ENCODE data around the gene TNRC6A.
A peak's percentile ranks its signal among the peaks of the same experiment; 100 is the strongest.
"Not testable (repeated sequence)": the region's sequence is repeated elsewhere in the genome, so short reads cannot be mapped to it uniquely, and the experiment has no call there.

TNRC6A gene

GRCh38 chr16:24801761-24802302 lies 72.4 kb downstream of the TNRC6A start:
- H3K27ac ChIP-seq = no peak overlapping the region
- DNase-seq (ENCODE audit: low read depth, low spot score) = no peak

- no peak for DNase-seq (ENCODE audit: low read depth, low spot score)
- H3K27ac ChIP-seq = no peak overlapping the region
Observed at GRCh38 chr16:24805484-24805883, 76.0 kb downstream of the TNRC6A start.

DNA sequence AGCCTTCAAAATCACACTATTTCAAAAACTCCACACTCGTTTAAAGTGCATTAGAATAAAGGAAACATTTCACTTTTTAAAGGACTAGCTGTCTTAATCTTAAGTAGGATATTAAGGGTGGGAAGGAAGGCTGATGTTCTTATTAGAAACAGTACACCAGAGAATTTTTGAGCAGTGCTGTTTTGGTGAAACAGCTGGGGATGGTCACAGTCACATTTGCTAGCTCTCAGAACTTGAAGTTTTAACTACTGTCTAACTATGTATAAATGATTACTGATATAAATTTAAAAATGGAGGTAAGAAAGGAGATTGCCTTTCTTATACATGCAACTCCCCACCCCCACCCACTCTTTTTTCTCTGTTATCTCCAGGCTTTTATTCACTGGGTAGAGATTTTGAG lies 77.8 kb downstream of the TNRC6A start:
- no peak overlapping the region for H3K27ac ChIP-seq
- no peak for DNase-seq (ENCODE audit: low read depth, low spot score)

- DNase-seq (ENCODE audit: low read depth, low spot score) = no peak
- H3K27ac ChIP-seq = no peak overlapping the region
Observed at GRCh38 chr16:24810951-24811843, 81.7 kb downstream of the TNRC6A start.

- not testable (repeated sequence) for DNase-seq (ENCODE audit: low read depth, low spot score)
Observed at GRCh38 chr16:24812813-24813212, 83.4 kb downstream of the TNRC6A start.

GRCh38 chr16:24815021-24815420 lies 85.6 kb downstream of the TNRC6A start:
- DNase-seq (ENCODE audit: low read depth, low spot score) = no peak
- H3K27ac ChIP-seq = no peak overlapping the region

More at GRCh38 chr16:24812813-24813212, 83.4 kb downstream of the TNRC6A start:
- not testable (repeated sequence) for H3K27ac ChIP-seq

DNA sequence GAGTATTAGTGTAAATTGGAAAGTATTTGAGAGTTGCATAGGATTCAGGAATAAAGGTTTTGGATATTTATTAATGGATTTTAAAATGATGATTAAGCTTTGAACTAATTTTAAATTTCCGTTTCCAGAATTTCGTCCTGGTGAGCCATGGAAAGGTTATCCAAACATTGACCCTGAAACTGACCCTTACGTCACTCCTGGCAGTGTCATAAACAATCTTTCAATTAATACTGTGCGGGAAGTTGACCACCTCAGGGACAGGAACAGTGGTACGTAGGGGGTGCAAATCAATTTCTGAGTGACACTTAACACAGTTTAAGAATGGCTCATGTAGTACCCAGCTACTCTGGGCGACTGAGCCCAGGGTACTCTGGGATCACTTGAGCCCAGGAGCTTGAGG lies 87.2 kb downstream of the TNRC6A start:
- DNase-seq (ENCODE audit: low read depth, low spot score) = no peak
- no peak overlapping the region for H3K27ac ChIP-seq

GRCh38 chr16:24819462-24820040 lies 90.1 kb downstream of the TNRC6A start:
- DNase-seq (ENCODE audit: low read depth, low spot score) = no peak
- peak overlapping the region; percentile 60 for H3K27ac ChIP-seq

DNA sequence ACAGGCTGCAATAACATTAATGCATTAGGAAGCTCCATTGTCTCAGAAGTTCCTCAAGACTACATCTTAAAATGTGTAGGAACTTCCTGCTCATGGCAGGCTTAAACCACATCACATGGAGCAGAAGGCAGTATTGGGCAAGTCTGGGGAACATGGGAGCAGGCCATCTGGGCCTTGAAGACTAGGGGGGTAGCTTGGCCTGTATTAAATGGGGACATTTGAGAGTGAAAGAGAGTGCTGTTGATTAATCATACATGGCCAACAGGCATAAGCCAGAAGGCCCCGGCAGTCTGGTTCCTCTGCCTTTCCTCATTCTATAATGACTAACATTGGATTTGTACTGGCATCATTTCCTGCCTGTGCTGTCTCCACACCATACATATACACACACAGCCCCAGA lies 91.1 kb downstream of the TNRC6A start:
- peak overlapping the region; percentile 60 for H3K27ac ChIP-seq

DNA sequence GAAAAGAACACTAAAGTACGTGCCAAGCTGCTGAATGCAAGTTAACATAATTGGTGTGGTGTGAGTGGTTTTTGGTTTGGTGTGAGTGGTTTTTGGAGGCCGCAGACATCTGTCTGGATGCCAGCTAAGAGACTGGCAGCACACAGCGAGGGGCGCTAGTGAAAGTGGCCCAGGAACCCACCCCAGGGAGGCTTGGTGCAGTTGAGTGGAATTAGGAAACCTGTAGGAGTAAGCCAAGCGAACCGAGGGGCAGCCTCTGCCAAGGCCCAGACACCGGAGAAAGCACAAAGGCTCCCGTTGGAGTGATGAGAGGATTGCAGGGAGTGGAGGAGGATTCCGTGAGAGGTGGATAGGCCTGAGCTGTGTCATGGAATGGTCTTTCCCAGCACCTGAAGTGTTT lies 91.7 kb downstream of the TNRC6A start:
- H3K27ac ChIP-seq = peak overlapping the region; percentile 60
- DNase-seq (ENCODE audit: low read depth, low spot score) = no peak

More for the DNA sequence above, 91.1 kb downstream of the TNRC6A start:
- DNase-seq (ENCODE audit: low read depth, low spot score) = no peak

DNA sequence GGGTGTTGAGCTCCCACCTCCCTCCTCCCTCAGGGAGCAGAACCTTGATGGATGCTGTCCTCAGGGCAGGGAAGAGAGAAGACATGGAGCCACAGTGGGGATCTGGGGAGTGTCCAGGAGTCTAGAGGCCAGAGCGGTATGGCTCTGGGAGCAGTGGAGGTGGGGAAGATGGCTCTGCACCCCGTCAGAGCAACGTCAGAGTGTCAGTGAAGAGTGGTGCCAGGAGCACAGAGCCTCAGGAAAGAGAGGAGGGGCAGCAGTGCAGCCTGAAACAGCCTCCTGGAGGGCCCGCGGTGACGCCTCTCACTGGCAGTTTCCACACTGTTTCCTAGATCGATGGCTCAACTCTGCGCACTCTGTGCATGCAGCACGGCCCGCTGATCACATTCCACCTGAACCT lies 93.1 kb downstream of the TNRC6A start:
- DNase-seq (ENCODE audit: low read depth, low spot score) = no peak
- no peak overlapping the region for H3K27ac ChIP-seq

DNA sequence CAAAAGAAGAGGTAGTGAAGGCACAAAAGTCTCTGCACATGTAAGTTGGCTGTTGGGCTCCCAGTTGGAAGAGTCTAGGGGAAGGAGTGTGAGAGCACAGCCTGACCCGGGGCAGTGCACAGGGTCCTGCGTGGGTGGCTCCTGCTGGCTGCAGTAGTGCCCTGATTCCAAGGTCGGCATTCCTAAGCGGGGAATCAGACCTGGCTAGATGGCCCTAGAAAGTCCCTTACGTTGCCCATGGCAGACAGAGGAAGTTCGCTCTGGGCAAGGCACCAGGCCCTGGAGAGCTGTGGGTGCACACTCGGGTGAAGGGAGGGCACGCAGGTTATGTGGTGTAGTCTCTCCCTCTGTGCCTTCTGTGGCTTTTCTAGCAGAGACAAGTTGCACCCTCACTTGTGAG lies 93.5 kb downstream of the TNRC6A start:
- H3K27ac ChIP-seq = no peak overlapping the region
- DNase-seq (ENCODE audit: low read depth, low spot score) = no peak

GRCh38 chr16:24825696-24826095 lies 96.2 kb downstream of the TNRC6A start:
- no peak for DNase-seq (ENCODE audit: low read depth, low spot score)
- peak overlapping the region; percentile 30 for H3K27ac ChIP-seq

DNA sequence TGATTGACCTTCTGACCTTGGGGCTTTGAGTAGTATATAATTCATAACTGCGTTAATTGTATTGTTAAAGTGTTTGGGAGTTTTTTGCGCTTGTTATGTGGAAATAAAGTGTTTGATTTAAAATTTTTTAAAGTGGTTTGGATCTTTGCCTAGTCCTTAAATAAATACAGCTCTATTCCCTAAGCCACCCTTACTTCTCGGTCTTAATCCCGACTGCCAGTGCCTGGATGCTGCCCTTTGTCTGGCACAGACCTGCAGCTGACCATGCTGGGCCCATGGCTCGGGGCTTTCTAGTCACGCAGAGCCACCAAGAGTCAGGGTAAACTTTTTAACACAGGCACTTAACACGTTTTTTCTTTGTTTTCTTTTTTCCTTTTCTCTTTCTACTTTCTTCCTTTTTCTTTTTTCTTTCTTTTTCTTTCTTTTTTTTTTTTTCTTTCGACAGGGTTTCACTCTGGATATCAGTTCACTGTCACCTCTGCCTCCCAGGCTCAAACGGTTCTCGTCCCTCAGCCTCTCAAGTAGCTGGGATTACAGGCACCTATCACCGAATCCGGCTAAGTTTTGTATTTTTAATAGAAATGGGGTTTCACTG lies 96.7 kb downstream of the TNRC6A start:
- DNase-seq (ENCODE audit: low read depth, low spot score) = no peak
- peak overlapping the region; percentile 30 for H3K27ac ChIP-seq

- no peak overlapping the region for H3K27ac ChIP-seq
- DNase-seq (ENCODE audit: low read depth, low spot score) = no peak
Observed at GRCh38 chr16:24826817-24827566, 97.5 kb downstream of the TNRC6A start.

- no peak overlapping the region for H3K27ac ChIP-seq
- DNase-seq (ENCODE audit: low read depth, low spot score) = no peak
Observed at GRCh38 chr16:24829153-24829552, 99.7 kb downstream of the TNRC6A start.

- DNase-seq (ENCODE audit: low read depth, low spot score) = no peak
Observed at GRCh38 chr16:24833352-24833751, 103.9 kb downstream of the TNRC6A start.

GRCh38 chr16:24834459-24835335 lies 105.2 kb downstream of the TNRC6A start:
- no peak for DNase-seq (ENCODE audit: low read depth, low spot score)
- H3K27ac ChIP-seq = no peak overlapping the region

More at GRCh38 chr16:24833352-24833751, 103.9 kb downstream of the TNRC6A start:
- no peak overlapping the region for H3K27ac ChIP-seq

DNA sequence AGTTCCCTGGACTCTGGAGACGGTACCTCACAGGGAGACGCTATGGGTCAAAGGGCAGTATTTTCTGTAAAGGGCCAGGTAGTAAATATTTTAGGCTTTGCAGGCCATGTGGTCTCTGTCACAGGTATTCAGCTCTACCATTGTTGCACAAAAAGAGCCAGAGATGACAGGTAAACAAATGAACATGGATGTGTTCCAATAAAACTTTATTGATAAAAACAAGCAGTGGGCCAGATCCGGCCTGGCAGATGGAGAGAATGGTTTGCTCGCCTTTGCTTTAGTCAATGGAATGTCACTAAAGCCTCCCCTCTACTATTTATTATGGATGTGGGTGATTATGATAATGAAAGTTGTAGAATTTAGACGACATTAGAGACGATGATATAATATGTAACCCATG lies 107.4 kb downstream of the TNRC6A start:
- no peak for DNase-seq (ENCODE audit: low read depth, low spot score)
- H3K27ac ChIP-seq = no peak overlapping the region

All from epithelial cell of prostate (primary cell).